ENCODE measurements around the gene OTOG. TPM values are rescaled to one million over a fixed set of nuclear protein-coding genes. Genes with fewer than 3 reads are reported as not detected.

The OTOG gene
- total RNA-seq, 2 experiments from 2014 or later = not detected

- Mint-ChIP-seq H3K27ac (no peak overlapping the region), H3K27me3 (peaks cover 16% of the 10 kb centered on the region), H3K4me1 (no peaks in the 10 kb centered on the region), H3K36me3 (ENCODE audit: low read depth) (no peaks in the 10 kb centered on the region), H3K9me3 (no peaks in the 10 kb centered on the region), H3K4me3 (no peak overlapping the region)
- ChIA-PET POLR2A (no interaction called here), CTCF (interaction anchor here (1.9 kb wide), 1 partner anchor 8 kb away, joined by 5 read pairs; no protein-coding TSS in a partner anchor)
- no peak for DNase-seq
Observed at GRCh38 chr11:17535488-17535887, 11.6 kb upstream of the OTOG start.

GRCh38 chr11:17537261-17537660, 9.8 kb upstream of the OTOG start:
- Mint-ChIP-seq H3K36me3 (ENCODE audit: low read depth) (no peaks in the 10 kb centered on the region), H3K9me3 (no peaks in the 10 kb centered on the region), H3K27ac (no peak overlapping the region), H3K27me3 (peaks cover 16% of the 10 kb centered on the region), H3K4me1 (no peaks in the 10 kb centered on the region), H3K4me3 (no peak overlapping the region)
- no peak for DNase-seq
- CTCF ChIA-PET = interaction anchor here (1.9 kb wide), 1 partner anchor 10 kb away, joined by 5 read pairs; no protein-coding TSS in a partner anchor
- POLR2A ChIA-PET = no interaction called here

- ChIA-PET CTCF (no interaction called here), POLR2A (no interaction called here)
- Mint-ChIP-seq H3K27ac (no peak overlapping the region), H3K4me1 (no peaks in the 10 kb centered on the region), H3K27me3 (peaks cover 16% of the 10 kb centered on the region), H3K36me3 (ENCODE audit: low read depth) (no peaks in the 10 kb centered on the region), H3K4me3 (no peak overlapping the region), H3K9me3 (no peaks in the 10 kb centered on the region)
- no peak for DNase-seq
Observed at GRCh38 chr11:17538054-17538453, 9.0 kb upstream of the OTOG start.

GRCh38 chr11:17538731-17539130, 8.3 kb upstream of the OTOG start:
- no peaks in the 10 kb centered on the region for H3K9me3 Mint-ChIP-seq
- no peak overlapping the region for H3K4me3 Mint-ChIP-seq
- no peak for DNase-seq
- H3K36me3 Mint-ChIP-seq (ENCODE audit: low read depth) = no peaks in the 10 kb centered on the region
- peaks cover 20% of the 10 kb centered on the region for H3K27me3 Mint-ChIP-seq
- ChIA-PET CTCF (no interaction called here), POLR2A (no interaction called here)
- no peak overlapping the region for H3K27ac Mint-ChIP-seq
- H3K4me1 Mint-ChIP-seq = peaks cover under 1% of the 10 kb centered on the region

GRCh38 chr11:17540807-17541206, 6.3 kb upstream of the OTOG start:
- Mint-ChIP-seq H3K9me3 (no peaks in the 10 kb centered on the region), H3K4me1 (peaks cover 2% of the 10 kb centered on the region), H3K27me3 (peaks cover 28% of the 10 kb centered on the region), H3K4me3 (no peak overlapping the region), H3K36me3 (ENCODE audit: low read depth) (no peaks in the 10 kb centered on the region), H3K27ac (no peak overlapping the region)
- POLR2A ChIA-PET = no interaction called here
- DNase-seq = no peak
- CTCF ChIA-PET = no interaction called here

GRCh38 chr11:17541330-17541885, 5.7 kb upstream of the OTOG start:
- no peaks in the 10 kb centered on the region for H3K9me3 Mint-ChIP-seq
- H3K27ac Mint-ChIP-seq = no peak overlapping the region
- CTCF ChIA-PET = interaction anchor here (0.5 kb wide), 1 partner anchor 104 kb away, joined by 3 read pairs; no protein-coding TSS in a partner anchor
- H3K4me1 Mint-ChIP-seq = peaks cover 2% of the 10 kb centered on the region
- DNase-seq = no peak
- no peaks in the 10 kb centered on the region for H3K36me3 Mint-ChIP-seq (ENCODE audit: low read depth)
- POLR2A ChIA-PET = no interaction called here
- H3K4me3 Mint-ChIP-seq = no peak overlapping the region
- H3K27me3 Mint-ChIP-seq = peaks cover 34% of the 10 kb centered on the region

- DNase-seq = no peak
- ChIA-PET CTCF (interaction anchor here (0.5 kb wide), 1 partner anchor 105 kb away, joined by 3 read pairs; no protein-coding TSS in a partner anchor), POLR2A (no interaction called here)
- Mint-ChIP-seq H3K27ac (no peak overlapping the region), H3K27me3 (peaks cover 35% of the 10 kb centered on the region), H3K4me3 (no peak overlapping the region), H3K4me1 (peaks cover 2% of the 10 kb centered on the region), H3K9me3 (no peaks in the 10 kb centered on the region), H3K36me3 (ENCODE audit: low read depth) (no peaks in the 10 kb centered on the region)
Observed at GRCh38 chr11:17542249-17542648, 4.8 kb upstream of the OTOG start.

GRCh38 chr11:17543041-17543440, 4.0 kb upstream of the OTOG start:
- DNase-seq = no peak
- POLR2A ChIA-PET = no interaction called here
- Mint-ChIP-seq H3K9me3 (no peaks in the 10 kb centered on the region), H3K4me1 (peaks cover 2% of the 10 kb centered on the region), H3K36me3 (ENCODE audit: low read depth) (no peaks in the 10 kb centered on the region), H3K4me3 (no peak overlapping the region), H3K27me3 (peaks cover 31% of the 10 kb centered on the region), H3K27ac (no peak overlapping the region)
- CTCF ChIA-PET = no interaction called here

GRCh38 chr11:17543574-17544180, 3.4 kb upstream of the OTOG start:
- Mint-ChIP-seq H3K9me3 (no peaks in the 10 kb centered on the region), H3K27ac (no peak overlapping the region), H3K4me3 (no peak overlapping the region), H3K27me3 (peaks cover 29% of the 10 kb centered on the region), H3K4me1 (peaks cover 2% of the 10 kb centered on the region), H3K36me3 (ENCODE audit: low read depth) (no peaks in the 10 kb centered on the region)
- POLR2A ChIA-PET = no interaction called here
- DNase-seq = no peak
- CTCF ChIA-PET = no interaction called here

GRCh38 chr11:17544181-17544622, 2.9 kb upstream of the OTOG start, which contains the start of gene USH1C:
USH1C (minus strand) TSS chr11:17544416; CDS start chr11:17544307, 109 bp downstream.
- no peak within 1 kb of the TSS for H3K4me3 Mint-ChIP-seq
- peak; percentile 10 for DNase-seq
- H3K9me3 Mint-ChIP-seq = no peaks in the 10 kb centered on the region
- CTCF ChIA-PET = no interaction called here
- no peaks in the 10 kb centered on the region for H3K36me3 Mint-ChIP-seq (ENCODE audit: low read depth)
- no peak within 1 kb of the TSS for H3K27ac Mint-ChIP-seq
- H3K4me1 Mint-ChIP-seq = peaks cover 2% of the 10 kb centered on the region
- H3K27me3 Mint-ChIP-seq = peaks cover 26% of the 10 kb centered on the region
- POLR2A ChIA-PET = no interaction called here

- ChIA-PET POLR2A (no interaction called here), CTCF (interaction anchor here (1.4 kb wide), 1 partner anchor 19 kb away, joined by 4 read pairs; no protein-coding TSS in a partner anchor)
- Mint-ChIP-seq H3K36me3 (ENCODE audit: low read depth) (no peaks in the 10 kb centered on the region), H3K4me1 (peaks cover 6% of the 10 kb centered on the region), H3K27me3 (peaks cover 26% of the 10 kb centered on the region), H3K9me3 (no peaks in the 10 kb centered on the region), H3K27ac (no peak overlapping the region), H3K4me3 (no peak overlapping the region)
- DNase-seq = no peak
Observed at GRCh38 chr11:17546240-17546639, 819 bp upstream of the OTOG start.

- Mint-ChIP-seq H3K36me3 (ENCODE audit: low read depth) (no peaks in the 10 kb centered on the region), H3K27ac (no peak overlapping the region), H3K4me3 (no peak overlapping the region), H3K27me3 (peaks cover 26% of the 10 kb centered on the region), H3K4me1 (peaks cover 6% of the 10 kb centered on the region), H3K9me3 (no peaks in the 10 kb centered on the region)
- POLR2A ChIA-PET = no interaction called here
- no peak for DNase-seq
- CTCF ChIA-PET = interaction anchor here (0.7 kb wide), 1 partner anchor 45 kb away, joined by 3 read pairs; no protein-coding TSS in a partner anchor
Observed at GRCh38 chr11:17547932-17548331, 873 bp downstream of the OTOG start.

- ChIA-PET CTCF (interaction anchor here (0.7 kb wide), 1 partner anchor 44 kb away, joined by 3 read pairs; no protein-coding TSS in a partner anchor), POLR2A (no interaction called here)
- Mint-ChIP-seq H3K36me3 (ENCODE audit: low read depth) (no peaks in the 10 kb centered on the region), H3K27me3 (peaks cover 25% of the 10 kb centered on the region), H3K4me1 (peaks cover 6% of the 10 kb centered on the region), H3K4me3 (no peak overlapping the region), H3K9me3 (no peaks in the 10 kb centered on the region), H3K27ac (no peak overlapping the region)
- DNase-seq = no peak
Observed at GRCh38 chr11:17548444-17548843, 1.4 kb downstream of the OTOG start.

All from activated CD4-positive, alpha-beta T cell treated with anti-CD3 and anti-CD28 coated beads, Interleukin-2, amount 10 ng/mL, durations not matched to agents 7 days and 5 days (primary cell).